Stimulated activated CD4-positive, alpha-beta T cell treated with anti-CD3 and anti-CD28 coated beads, Interleukin-15, amount 100 ng/mL, for 24 hours (primary cell): ENCODE measurements around the gene ZNF358.
"Not testable (repeated sequence)": the region's sequence is repeated elsewhere in the genome, so short reads cannot be mapped to it uniquely, and the experiment has no call there.

Experiments used
- DNase-seq: peaks from one replicate; pipeline ENCODE4 v3.0.0-alpha.2; 2020

The ZNF358 gene

DNA sequence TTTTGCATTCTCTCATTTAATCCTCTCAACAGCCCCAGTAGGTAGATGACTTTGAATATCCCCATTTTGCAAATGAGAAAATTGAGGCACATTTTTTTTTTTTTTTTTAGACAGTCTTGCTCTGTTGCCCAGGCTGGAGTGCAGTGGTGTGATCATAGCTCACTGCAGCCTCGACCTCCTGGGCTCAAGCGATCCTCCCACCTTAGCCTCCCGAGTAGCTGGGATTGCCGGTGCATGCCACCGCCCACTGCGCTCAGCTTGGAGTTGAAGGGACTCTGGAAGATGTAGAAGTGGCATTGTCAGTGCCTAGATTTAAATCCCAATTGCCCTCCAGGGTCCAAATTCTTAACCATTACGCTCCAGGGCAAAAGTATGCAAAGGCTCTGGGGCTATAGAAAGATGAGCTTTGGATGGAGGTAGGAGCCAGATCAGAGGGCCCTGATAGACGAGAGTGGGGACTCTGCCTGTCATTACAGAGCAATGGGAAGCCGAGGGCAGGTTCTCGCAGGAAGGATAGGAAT is 5.7 kb downstream of the ZNF358 start:
- DNase-seq: no peak

DNA sequence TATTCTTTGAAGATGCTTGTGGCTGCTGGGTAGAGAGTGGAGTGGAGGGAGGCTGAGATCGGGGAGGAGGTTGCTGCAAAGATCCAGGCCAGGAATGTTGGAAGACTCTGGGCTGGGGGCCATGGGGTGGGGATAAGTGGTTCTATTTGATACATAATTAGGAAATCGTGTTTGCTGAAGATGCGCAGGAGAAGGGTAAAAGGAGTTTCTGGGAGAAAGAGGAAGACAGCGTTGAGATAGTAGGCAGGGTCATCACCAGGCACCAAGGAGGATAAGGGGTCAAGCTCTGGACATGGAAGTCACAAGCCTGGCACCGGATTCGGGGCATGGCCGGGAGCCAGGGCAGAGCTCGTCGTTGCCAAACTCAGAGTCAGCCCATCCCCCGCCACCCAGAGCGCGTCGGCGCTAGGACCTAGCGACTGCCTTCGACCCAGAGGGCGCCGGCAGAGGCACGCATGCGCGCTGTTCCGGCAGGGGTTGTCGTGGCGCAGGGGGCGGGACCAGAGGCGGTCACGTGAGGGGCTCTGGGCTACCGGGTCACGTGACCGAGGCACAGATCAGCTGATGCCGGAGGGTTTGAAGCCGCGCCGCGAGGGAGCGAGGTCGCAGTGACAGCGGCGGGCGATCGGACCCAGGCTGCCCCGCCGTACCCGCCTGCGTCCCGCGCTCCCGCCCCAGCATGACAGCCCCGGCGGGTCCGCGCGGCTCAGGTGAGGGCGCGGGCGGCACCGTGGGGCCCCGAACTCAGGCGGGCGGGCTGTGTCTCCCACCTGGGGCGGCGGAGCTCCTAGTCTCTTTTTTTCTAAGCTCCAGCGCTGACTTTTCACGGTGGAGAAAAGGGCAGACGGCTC is 6.4 kb downstream of the ZNF358 start, which contains the start of gene MCOLN1:
Gene MCOLN1 (plus strand): TSS at position 553 of the 851 bp plus-strand sequence. CDS start 127 bp downstream, at position 680.
- DNase-seq: peak; percentile 100

GRCh38 chr19:7522923-7523667 is 7.2 kb downstream of the ZNF358 start:
- DNase-seq: no peak

GRCh38 chr19:7524523-7524922 is 8.6 kb downstream of the ZNF358 start:
- DNase-seq: no peak

GRCh38 chr19:7524992-7525739 is 9.3 kb downstream of the ZNF358 start:
- no peak for DNase-seq

DNA sequence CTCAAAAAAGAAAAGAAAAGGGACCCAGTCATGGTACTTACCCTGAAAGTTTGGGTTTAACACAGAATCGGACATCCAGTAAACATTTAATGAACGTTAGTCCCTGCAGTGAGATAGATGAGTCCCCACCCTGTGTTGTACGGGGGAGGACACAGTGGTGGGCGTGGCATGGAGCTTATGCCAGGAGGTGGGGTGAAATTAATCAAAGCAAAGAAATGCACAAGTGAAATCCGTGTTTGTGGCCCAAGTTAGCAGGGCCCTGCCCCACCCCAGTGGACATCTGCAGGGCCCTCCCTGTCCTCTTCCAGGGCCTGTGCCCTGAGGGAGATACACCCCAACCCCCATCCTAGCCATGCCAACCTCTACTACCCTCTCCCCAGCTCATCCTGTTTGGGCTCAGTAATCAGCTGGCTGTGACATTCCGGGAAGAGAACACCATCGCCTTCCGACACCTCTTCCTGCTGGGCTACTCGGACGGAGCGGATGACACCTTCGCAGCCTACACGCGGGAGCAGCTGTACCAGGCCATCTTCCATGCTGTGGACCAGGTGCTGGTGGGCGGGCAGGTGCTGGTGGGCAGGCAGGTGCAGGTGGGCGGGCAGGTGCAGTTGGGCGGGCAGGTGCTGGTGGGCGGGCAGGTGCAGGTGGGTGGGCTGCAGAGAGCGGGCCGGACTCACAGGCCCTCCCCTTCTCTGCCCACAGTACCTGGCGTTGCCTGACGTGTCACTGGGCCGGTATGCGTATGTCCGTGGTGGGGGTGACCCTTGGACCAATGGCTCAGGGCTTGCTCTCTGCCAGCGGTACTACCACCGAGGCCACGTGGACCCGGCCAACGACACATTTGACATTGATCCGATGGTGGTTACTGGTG is 10.4 kb downstream of the ZNF358 start:
- DNase-seq: no peak

DNA sequence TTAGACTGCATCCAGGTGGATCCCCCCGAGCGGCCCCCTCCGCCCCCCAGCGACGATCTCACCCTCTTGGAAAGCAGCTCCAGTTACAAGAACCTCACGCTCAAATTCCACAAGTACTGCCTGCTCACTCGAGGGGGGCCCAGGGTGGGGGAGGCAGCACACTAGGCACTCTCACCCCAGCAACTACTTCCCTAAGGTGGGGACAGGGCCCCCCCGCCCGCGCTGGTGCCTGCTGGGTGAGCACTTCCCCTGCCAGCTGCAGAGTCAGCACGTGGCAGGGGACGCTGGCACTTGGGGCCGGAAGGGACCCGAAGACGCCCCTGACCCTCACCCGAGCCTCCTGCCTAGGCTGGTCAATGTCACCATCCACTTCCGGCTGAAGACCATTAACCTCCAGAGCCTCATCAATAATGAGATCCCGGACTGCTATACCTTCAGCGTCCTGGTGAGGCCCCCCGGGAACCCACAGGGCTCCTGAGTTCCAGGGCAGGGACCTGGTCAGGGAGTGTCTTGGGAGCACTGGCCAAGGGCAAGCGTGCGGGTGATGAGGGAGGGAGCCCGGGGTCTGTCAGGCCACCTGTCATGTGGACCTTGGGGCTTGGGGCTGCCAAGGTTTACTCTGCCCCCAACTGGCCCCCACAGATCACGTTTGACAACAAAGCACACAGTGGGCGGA is 11.8 kb downstream of the ZNF358 start:
- DNase-seq: no peak

DNA sequence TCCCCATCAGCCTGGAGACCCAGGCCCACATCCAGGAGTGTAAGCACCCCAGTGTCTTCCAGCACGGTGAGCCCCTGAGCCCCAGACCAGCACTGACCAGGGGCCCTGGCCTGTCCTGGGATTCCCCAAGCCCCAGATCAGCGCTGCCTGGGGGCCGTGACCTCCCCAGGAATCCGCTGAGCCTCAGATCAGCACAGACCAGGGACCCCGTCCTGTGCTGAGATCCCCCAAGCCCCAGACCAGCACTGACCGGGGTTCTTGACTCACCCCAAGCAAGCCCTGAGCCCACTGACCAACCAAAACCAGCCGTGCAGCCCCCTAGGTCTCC is 12.3 kb downstream of the ZNF358 start:
- no peak for DNase-seq

DNA sequence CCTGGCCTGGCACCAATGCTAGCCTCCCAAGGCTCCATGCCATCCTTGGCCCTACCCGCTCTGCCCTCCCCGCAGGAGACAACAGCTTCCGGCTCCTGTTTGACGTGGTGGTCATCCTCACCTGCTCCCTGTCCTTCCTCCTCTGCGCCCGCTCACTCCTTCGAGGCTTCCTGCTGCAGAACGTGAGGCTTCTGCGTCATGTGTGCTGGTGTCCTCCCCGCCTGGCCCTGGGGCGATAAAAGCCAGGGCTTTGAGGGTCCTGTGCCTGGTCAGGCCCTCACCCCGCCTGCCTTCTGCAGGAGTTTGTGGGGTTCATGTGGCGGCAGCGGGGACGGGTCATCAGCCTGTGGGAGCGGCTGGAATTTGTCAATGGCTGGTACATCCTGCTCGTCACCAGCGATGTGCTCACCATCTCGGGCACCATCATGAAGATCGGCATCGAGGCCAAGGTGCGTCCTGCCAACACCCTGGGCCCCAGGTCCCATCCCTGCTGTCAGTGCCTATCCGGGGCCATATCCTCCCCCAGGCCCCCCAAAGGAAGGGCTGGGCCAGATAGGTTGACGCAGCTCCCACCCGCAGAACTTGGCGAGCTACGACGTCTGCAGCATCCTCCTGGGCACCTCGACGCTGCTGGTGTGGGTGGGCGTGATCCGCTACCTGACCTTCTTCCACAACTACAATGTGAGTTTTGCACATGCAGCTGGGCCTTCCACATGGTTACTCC is 12.8 kb downstream of the ZNF358 start:
- DNase-seq: no peak

DNA sequence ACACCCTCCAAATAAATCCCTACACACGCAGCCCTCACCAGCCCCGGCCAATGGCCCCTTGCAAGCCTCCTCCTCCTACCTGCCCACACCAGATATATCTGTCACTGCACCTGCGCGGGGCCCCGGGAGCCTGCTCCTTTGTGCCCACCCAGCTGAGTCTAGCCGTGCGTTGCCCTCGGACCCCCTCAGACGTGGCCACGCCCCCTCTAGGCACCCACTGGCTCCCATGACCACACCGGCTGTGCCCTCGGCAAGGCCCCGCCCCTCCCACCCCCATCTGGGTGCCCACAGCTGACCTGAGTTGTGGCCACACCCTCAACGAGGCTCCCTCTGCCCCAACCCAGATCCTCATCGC is 13.3 kb downstream of the ZNF358 start:
- no peak for DNase-seq

DNA sequence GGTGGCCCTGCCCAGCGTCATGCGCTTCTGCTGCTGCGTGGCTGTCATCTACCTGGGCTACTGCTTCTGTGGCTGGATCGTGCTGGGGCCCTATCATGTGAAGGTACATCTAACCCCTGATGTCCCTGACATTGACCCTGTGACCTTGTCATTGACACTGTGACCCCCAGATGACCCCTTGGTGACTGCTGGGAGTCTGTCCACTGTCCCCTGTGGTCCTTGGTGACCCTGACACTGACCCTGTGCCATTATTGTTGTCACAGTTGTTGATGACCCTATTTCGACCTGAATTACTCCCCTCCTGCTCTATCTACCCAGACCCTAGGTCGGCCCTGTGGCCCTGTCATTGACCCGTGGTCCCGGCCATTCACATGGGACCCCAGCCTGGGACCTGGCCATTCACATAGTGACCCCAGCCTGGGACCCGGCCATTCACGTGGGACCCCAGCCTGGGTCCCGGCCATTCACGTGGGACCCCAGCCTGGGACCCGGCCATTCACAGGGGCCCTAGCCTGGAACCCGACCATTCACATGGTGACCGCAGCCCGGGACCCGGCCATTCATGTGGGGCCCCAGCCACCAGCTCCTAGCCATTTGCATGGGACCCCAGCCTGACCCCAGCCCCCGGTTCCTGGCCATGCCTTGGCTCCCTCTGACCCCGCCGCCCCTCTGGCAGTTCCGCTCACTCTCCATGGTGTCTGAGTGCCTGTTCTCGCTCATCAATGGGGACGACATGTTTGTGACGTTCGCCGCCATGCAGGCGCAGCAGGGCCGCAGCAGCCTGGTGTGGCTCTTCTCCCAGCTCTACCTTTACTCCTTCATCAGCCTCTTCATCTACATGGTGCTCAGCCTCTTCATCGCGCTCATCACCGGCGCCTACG is 13.9 kb downstream of the ZNF358 start:
- no peak for DNase-seq

DNA sequence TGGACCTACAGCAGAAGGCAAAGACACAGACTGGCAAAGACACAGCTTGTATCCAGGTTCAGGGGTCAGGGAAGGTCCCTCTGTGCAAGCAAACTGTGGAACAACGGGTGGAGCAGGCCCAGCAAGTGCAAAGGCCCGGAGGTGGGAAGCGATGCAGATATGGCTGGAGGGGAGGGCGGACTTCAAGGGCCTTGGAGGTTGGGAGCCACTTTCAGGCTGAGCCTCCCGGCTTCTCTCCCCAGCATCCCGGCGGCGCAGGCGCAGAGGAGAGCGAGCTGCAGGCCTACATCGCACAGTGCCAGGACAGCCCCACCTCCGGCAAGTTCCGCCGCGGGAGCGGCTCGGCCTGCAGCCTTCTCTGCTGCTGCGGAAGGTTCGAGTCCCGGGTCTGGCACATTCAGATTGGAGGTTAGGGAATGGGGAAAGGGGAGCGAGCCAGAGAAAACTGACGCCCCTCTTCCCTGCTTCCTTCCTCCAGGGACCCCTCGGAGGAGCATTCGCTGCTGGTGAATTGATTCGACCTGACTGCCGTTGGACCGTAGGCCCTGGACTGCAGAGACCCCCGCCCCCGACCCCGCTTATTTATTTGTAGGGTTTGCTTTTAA is 17.5 kb downstream of the ZNF358 start:
- DNase-seq: no peak

- DNase-seq: peak; percentile 88
Measured at GRCh38 chr19:7533925-7534480, 18.1 kb downstream of the ZNF358 start.

GRCh38 chr19:7534531-7535046 is 18.7 kb downstream of the ZNF358 start:
- DNase-seq: peak; percentile 69

- DNase-seq: peak; percentile 96
Measured at GRCh38 chr19:7535047-7535997, 19.4 kb downstream of the ZNF358 start, which contains the start of gene PNPLA6. PNPLA6 (plus strand) TSS chr19:7535717; CDS start chr19:7535789, 72 bp downstream.

DNA sequence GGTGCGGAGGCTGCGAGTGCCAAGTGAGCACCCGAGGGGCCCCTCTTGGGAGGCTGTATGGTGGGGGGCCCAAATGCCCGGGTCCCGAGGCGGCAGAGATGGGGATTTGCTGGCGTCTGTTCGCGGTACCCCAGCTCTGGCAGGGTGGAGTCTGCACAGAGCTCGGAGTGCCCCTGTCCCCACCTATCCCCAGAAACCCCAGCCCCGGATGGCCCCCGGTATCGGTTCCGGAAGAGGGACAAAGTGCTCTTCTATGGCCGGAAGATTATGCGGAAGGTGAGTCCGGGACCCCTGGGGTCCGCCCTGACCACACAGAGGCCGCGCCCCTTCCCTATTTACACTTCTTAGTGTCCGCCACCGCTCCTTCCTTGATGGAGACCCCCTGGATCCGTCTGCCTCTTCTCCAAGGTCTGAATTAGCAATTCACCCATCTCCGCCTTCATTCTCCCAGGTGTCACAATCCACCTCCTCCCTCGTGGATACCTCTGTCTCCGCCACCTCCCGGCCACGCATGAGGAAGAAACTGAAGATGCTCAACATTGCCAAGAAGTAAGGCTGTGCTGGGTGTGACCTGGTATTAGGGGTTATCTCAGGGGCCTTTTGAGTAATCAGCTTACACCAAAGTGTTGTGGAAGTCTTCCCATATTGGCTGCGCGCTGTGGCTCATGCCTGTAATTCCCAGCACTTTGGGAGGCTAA is 20.2 kb downstream of the ZNF358 start:
- no peak for DNase-seq

- DNase-seq: not testable (repeated sequence)
Measured at GRCh38 chr19:7538990-7539389, 23.1 kb downstream of the ZNF358 start.
